ENCODE measurements around the gene SWSAP1. TPM values are rescaled to one million over a fixed set of nuclear protein-coding genes. Genes with fewer than 3 reads are reported as not detected.

The SWSAP1 gene
- total and polyA plus RNA-seq, 9 of the 15 experiments (the other 6 are each of a cell fraction or from before 2014, with no cell fraction given) = 0.18 to 2.8 (median 1.7) TPM

DNA sequence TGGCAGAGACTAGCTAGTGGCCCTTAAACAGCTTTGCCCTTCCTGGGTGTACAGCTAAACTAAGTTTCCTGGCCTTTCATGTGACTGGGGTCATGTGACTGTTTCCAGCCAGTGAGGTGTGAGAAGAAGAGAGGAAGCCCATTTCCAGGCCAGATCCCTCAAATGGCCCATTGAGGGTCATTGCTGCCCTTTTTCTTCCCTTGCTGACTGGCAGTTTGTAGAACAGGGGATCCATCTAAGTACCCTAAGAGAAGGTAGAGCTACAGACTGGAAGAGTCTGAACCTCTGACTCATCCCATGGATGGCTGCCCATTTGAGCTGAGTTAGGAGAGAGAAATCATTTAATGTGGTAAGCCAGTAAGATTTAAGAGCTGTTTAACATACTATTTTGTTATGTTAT, 2.8 kb downstream of the SWSAP1 start (continued):
- TF ChIP-seq ZNF239 (CRISPR knock-in tag; IDR thresholded peaks at IDR 0.05) (no peak), ILF3 (IDR thresholded peaks at IDR 0.05; ENCODE audit: borderline replicate concordance) (no peak), XRCC3 (IDR thresholded peaks at IDR 0.05) (no peak), GTF2A2 (tag; IDR thresholded peaks at IDR 0.05) (no peak), ZNF586 (CRISPR knock-in tag; conservative IDR thresholded peaks at IDR 0.05) (no peak), TOE1 (IDR thresholded peaks at IDR 0.05; ENCODE audit: borderline replicate concordance) (peak; percentile 96), TOE1 (CRISPR knock-in tag; IDR thresholded peaks at IDR 0.05; ENCODE audit: borderline replicate concordance, low read depth) (no peak), ZNF175 (CRISPR knock-in tag; IDR thresholded peaks at IDR 0.05; ENCODE audit: low read depth) (peak; percentile 89), CBFA2T2 (conservative IDR thresholded peaks at IDR 0.05) (peak; percentile 84), CSDE1 (IDR thresholded peaks at IDR 0.05) (no peak), ZNF589 (CRISPR knock-in tag; IDR thresholded peaks at IDR 0.05; ENCODE audit: low read depth) (0 out of 2 replicates have a peak, but pooled peaks have one; percentile 68), ARID1B (IDR thresholded peaks at IDR 0.05) (no peak), HCFC1 (IDR thresholded peaks at IDR 0.05; ENCODE audit: low read depth, low read length) (0 out of 2 replicates have a peak, but pooled peaks have one; percentile 8), ZNF584 (CRISPR knock-in tag; IDR thresholded peaks at IDR 0.05; ENCODE audit: low read depth) (peak; percentile 72; the same call in 1 of the 2 replicates), POLR2H (tag; IDR thresholded peaks at IDR 0.05; ENCODE audit: low read depth) (peak; percentile 40; the same call in 1 of the 2 replicates)
- TF ChIP-seq, protein P1, sequence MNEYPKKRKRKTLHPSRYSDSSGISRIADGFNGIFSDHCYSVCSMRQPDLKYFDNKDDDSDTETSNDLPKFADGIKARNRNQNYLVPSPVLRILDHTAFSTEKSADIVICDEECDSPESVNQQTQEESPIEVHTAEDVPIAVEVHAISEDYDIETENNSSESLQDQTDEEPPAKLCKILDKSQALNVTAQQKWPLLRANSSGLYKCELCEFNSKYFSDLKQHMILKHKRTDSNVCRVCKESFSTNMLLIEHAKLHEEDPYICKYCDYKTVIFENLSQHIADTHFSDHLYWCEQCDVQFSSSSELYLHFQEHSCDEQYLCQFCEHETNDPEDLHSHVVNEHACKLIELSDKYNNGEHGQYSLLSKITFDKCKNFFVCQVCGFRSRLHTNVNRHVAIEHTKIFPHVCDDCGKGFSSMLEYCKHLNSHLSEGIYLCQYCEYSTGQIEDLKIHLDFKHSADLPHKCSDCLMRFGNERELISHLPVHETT (CRISPR knock-in tag; conservative IDR thresholded peaks at IDR 0.05 in 1 of 2, IDR thresholded peaks at IDR 0.05 in 1 of 2) = 0 out of 4 replicates have a peak, but pooled peaks of 1 of the 2 experiments have one; percentile 39
- TF ChIP-seq, protein P2, sequence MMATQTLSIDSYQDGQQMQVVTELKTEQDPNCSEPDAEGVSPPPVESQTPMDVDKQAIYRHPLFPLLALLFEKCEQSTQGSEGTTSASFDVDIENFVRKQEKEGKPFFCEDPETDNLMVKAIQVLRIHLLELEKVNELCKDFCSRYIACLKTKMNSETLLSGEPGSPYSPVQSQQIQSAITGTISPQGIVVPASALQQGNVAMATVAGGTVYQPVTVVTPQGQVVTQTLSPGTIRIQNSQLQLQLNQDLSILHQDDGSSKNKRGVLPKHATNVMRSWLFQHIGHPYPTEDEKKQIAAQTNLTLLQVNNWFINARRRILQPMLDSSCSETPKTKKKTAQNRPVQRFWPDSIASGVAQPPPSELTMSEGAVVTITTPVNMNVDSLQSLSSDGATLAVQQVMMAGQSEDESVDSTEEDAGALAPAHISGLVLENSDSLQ (IDR thresholded peaks at IDR 0.05) = no peak
- TF ChIP-seq, protein P3, sequence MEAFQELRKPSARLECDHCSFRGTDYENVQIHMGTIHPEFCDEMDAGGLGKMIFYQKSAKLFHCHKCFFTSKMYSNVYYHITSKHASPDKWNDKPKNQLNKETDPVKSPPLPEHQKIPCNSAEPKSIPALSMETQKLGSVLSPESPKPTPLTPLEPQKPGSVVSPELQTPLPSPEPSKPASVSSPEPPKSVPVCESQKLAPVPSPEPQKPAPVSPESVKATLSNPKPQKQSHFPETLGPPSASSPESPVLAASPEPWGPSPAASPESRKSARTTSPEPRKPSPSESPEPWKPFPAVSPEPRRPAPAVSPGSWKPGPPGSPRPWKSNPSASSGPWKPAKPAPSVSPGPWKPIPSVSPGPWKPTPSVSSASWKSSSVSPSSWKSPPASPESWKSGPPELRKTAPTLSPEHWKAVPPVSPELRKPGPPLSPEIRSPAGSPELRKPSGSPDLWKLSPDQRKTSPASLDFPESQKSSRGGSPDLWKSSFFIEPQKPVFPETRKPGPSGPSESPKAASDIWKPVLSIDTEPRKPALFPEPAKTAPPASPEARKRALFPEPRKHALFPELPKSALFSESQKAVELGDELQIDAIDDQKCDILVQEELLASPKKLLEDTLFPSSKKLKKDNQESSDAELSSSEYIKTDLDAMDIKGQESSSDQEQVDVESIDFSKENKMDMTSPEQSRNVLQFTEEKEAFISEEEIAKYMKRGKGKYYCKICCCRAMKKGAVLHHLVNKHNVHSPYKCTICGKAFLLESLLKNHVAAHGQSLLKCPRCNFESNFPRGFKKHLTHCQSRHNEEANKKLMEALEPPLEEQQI (IDR thresholded peaks at IDR 0.05) = no peak
- TF ChIP-seq, protein P4, sequence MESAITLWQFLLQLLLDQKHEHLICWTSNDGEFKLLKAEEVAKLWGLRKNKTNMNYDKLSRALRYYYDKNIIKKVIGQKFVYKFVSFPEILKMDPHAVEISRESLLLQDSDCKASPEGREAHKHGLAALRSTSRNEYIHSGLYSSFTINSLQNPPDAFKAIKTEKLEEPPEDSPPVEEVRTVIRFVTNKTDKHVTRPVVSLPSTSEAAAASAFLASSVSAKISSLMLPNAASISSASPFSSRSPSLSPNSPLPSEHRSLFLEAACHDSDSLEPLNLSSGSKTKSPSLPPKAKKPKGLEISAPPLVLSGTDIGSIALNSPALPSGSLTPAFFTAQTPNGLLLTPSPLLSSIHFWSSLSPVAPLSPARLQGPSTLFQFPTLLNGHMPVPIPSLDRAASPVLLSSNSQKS (CRISPR knock-in tag; IDR thresholded peaks at IDR 0.05) = no peak
- TF ChIP-seq, protein P5, sequence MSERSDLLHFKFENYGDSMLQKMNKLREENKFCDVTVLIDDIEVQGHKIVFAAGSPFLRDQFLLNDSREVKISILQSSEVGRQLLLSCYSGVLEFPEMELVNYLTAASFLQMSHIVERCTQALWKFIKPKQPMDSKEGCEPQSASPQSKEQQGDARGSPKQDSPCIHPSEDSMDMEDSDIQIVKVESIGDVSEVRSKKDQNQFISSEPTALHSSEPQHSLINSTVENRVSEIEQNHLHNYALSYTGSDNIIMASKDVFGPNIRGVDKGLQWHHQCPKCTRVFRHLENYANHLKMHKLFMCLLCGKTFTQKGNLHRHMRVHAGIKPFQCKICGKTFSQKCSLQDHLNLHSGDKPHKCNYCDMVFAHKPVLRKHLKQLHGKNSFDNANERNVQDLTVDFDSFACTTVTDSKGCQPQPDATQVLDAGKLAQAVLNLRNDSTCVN (CRISPR knock-in tag; IDR thresholded peaks at IDR 0.05) = no peak
